HepG2 (cell line): ENCODE data around the gene DHRS1. TPM values are rescaled to one million over a fixed set of nuclear protein-coding genes. Genes with fewer than 3 reads are reported as not detected.

Experiments
- CC2D1A ChIP-seq: sonication (generic); formaldehyde crosslinking; IDR thresholded peaks from 2 replicates; pipeline ENCODE4 v1.8.1; 2023; ENCODE audit warnings: mild to moderate bottlenecking, missing genetic modification reagents
- EEA1 ChIP-seq: sonication (generic); formaldehyde crosslinking; IDR thresholded peaks from 2 replicates; pipeline ENCODE4 v1.5.1; 2020; ENCODE audit warnings: mild to moderate bottlenecking, missing genetic modification reagents, borderline replicate concordance
- GATAD1 ChIP-seq: IDR thresholded peaks from 2 replicates; pipeline ENCODE4 v1.6.1; 2016; ENCODE audit warnings: missing genetic modification reagents, missing compliant biosample characterization
- HHEX ChIP-seq: IDR thresholded peaks from 2 replicates; pipeline ENCODE4 v1.6.1; 2016; ENCODE audit warnings: control low read depth
- HIVEP1 ChIP-seq: sonication (generic); formaldehyde crosslinking; IDR thresholded peaks from 2 replicates; pipeline ENCODE4 v1.4.0; 2020; ENCODE audit warnings: mild to moderate bottlenecking, missing genetic modification reagents
- IKZF4 ChIP-seq: sonication (generic); formaldehyde crosslinking; IDR thresholded peaks from 2 replicates; pipeline ENCODE4 v1.5.1; 2020; ENCODE audit warnings: borderline replicate concordance, mild to moderate bottlenecking, low read depth, missing genetic modification reagents; ENCODE audit errors: not compliant biosample characterization
- KAT2B ChIP-seq: fragments of 150-350 bp; IDR thresholded peaks from 2 replicates; pipeline ENCODE4 v1.6.1; 2014; ENCODE audit warnings: low read depth, low read length, borderline replicate concordance
- KDM4B ChIP-seq: sonication (generic); formaldehyde crosslinking; IDR thresholded peaks from 2 replicates; pipeline ENCODE4 v1.4.0; 2020; ENCODE audit warnings: missing genetic modification reagents
- MEF2D ChIP-seq: sonication (generic); formaldehyde crosslinking; IDR thresholded peaks from 2 replicates; pipeline ENCODE4 v1.5.1; 2020; ENCODE audit warnings: mild to moderate bottlenecking, missing genetic modification reagents
- POLR2AphosphoS5 ChIP-seq: IDR thresholded peaks from 2 replicates; pipeline ENCODE4 v1.6.1; 2012; ENCODE audit warnings: low read depth, low read length
- SOX6 ChIP-seq, 2 experiments: fragments of 450-650 bp in 1 of 2; sonication (generic) in 1 of 2; formaldehyde crosslinking in 1 of 2; IDR thresholded peaks; 2 replicates each; pipeline versions ENCODE4 v1.4.0 to v1.6.1; 2017 to 2020; ENCODE audit warnings: antibody characterized with exemption in 1 of 2, mild to moderate bottlenecking in 1 of 2, missing genetic modification reagents in 1 of 2
- TRIM24 ChIP-seq: sonication (generic); formaldehyde crosslinking; IDR thresholded peaks from 2 replicates; pipeline ENCODE4 v1.8.0; 2022; ENCODE audit warnings: mild to moderate bottlenecking, missing genetic modification reagents
- ZFY ChIP-seq: sonication (generic); formaldehyde crosslinking; IDR thresholded peaks from 2 replicates; pipeline ENCODE4 v1.4.0; 2020; ENCODE audit warnings: missing genetic modification reagents
- ZFYVE20 ChIP-seq: sonication (generic); formaldehyde crosslinking; IDR thresholded peaks from 2 replicates; pipeline ENCODE4 v1.8.0; 2023; ENCODE audit warnings: low read depth, mild to moderate bottlenecking, moderate library complexity, missing genetic modification reagents, borderline replicate concordance
- ZNF3 ChIP-seq: IDR thresholded peaks from 2 replicates; pipeline ENCODE4 v1.7.0; 2017; ENCODE audit warnings: inconsistent platforms
- ZNF460 ChIP-seq: sonication (generic); formaldehyde crosslinking; IDR thresholded peaks from 2 replicates; pipeline ENCODE4 v1.5.1; 2020; ENCODE audit warnings: missing genetic modification reagents, mild to moderate bottlenecking, borderline replicate concordance
- ZNF556 ChIP-seq: sonication (generic); formaldehyde crosslinking; IDR thresholded peaks from 2 replicates; pipeline ENCODE4 v1.4.0; 2020; ENCODE audit warnings: mild to moderate bottlenecking, missing genetic modification reagents, borderline replicate concordance
- ZNF562 ChIP-seq: sonication (generic); formaldehyde crosslinking; IDR thresholded peaks from 2 replicates; pipeline ENCODE4 v1.8.0; 2022; ENCODE audit warnings: missing genetic modification reagents, borderline replicate concordance
- ZNF564 ChIP-seq: sonication (generic); formaldehyde crosslinking; IDR thresholded peaks from 2 replicates; pipeline ENCODE4 v1.8.1; 2023; ENCODE audit warnings: mild to moderate bottlenecking, missing genetic modification reagents
- ZNF615 ChIP-seq: sonication (generic); formaldehyde crosslinking; IDR thresholded peaks from 2 replicates; pipeline ENCODE4 v1.5.0; 2020; ENCODE audit warnings: mild to moderate bottlenecking, missing genetic modification reagents, borderline replicate concordance
- ZNF766 ChIP-seq: sonication (generic); formaldehyde crosslinking; IDR thresholded peaks from 2 replicates; pipeline ENCODE4 v1.5.0; 2020; ENCODE audit warnings: missing genetic modification reagents, borderline replicate concordance
- ZNF773 ChIP-seq: sonication (generic); formaldehyde crosslinking; IDR thresholded peaks from 2 replicates; pipeline ENCODE4 v1.4.0; 2020; ENCODE audit warnings: missing genetic modification reagents, borderline replicate concordance
- ZNF792 ChIP-seq: IDR thresholded peaks from 2 replicates; pipeline ENCODE4 v1.6.1; 2016
- polyA plus RNA-seq, 8 experiments: library from polyadenylated mRNA; depleted of rRNA in 3 of 8; stranded (reverse) in 7 of 8; unstranded in 1 of 8; fragments of >200 nt; fragmentation: Illumina TruSeq in 4 of 8; extraction: Trizol in 4 of 8; gene quantifications; 2 replicates each; pipeline versions ENCODE4 v1.2.1 to v1.2.3, GENCODE V29; 2011 to 2016; ENCODE audit warnings: low read depth in 4 of 8, missing spikeins in 1 of 8, mixed read lengths in 1 of 8; ENCODE audit not compliant: insufficient read depth in 1 of 8
- total RNA-seq, 5 experiments: library from RNA; depleted of rRNA; stranded (reverse); fragments of >200 nt; fragmentation: Illumina TruSeq; extraction: Trizol; gene quantifications; 2 replicates each; pipeline ENCODE4 v1.2.3, GENCODE V29; 2016; ENCODE audit warnings: low read depth in 1 of 5
- TF ChIP-seq, protein P1 (sequence below): sonication (generic); formaldehyde crosslinking; conservative IDR thresholded peaks from 2 replicates; pipeline ENCODE4 v1.4.0; 2020; ENCODE audit warnings: mild to moderate bottlenecking, missing genetic modification reagents, moderate library complexity
- TF ChIP-seq, protein P2 (sequence below): sonication (generic); formaldehyde crosslinking; IDR thresholded peaks from 2 replicates; pipeline ENCODE4 v1.4.0; 2020; ENCODE audit warnings: mild to moderate bottlenecking, missing genetic modification reagents
- TF ChIP-seq, protein P3 (sequence below): sonication (generic); formaldehyde crosslinking; IDR thresholded peaks from 2 replicates; pipeline ENCODE4 v1.4.0; 2020; ENCODE audit warnings: missing genetic modification reagents

DHRS1 gene
- total and polyA plus RNA-seq, 2 of the 13 experiments (the other 11 are each of a cell fraction or from before 2014, with no cell fraction given): 49.8 to 60.8 TPM

DNA sequence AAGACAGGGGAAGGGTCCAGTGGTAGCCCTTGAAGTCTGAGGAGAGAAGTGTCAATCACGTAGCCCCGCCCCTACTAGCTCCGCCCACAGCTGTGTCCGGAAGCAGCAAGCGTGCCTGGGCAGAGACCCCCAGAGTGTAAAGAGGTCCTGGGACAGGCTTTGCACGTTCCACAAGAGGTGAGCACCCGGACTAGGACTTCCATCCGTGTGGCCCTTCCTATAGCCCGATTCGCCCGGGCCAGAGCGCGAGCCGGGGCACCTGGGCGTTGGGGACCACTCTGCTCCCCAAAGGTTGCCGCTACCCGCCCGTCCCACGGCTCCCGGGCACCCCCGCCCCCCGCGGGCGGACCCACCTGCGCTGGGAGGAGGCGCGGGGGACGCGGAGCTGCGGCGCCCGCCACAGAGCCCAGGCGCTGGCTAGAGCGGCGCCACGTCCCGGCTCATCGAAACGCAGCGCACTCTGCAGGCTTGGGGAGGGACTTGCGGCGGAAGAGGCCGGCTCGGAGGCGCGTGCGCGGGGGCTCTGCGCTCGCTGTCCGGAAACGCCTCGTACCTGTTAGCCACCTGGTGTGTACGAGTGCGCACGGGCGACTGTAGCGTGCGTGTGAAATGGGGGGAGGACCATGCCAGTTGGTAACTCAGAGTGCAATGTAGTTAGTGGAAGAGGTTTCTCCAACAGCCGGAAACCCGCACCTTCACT, 28.3 kb downstream of the DHRS1 start, which contains the start of gene RABGGTA (continued):
- TF ChIP-seq, protein P1, sequence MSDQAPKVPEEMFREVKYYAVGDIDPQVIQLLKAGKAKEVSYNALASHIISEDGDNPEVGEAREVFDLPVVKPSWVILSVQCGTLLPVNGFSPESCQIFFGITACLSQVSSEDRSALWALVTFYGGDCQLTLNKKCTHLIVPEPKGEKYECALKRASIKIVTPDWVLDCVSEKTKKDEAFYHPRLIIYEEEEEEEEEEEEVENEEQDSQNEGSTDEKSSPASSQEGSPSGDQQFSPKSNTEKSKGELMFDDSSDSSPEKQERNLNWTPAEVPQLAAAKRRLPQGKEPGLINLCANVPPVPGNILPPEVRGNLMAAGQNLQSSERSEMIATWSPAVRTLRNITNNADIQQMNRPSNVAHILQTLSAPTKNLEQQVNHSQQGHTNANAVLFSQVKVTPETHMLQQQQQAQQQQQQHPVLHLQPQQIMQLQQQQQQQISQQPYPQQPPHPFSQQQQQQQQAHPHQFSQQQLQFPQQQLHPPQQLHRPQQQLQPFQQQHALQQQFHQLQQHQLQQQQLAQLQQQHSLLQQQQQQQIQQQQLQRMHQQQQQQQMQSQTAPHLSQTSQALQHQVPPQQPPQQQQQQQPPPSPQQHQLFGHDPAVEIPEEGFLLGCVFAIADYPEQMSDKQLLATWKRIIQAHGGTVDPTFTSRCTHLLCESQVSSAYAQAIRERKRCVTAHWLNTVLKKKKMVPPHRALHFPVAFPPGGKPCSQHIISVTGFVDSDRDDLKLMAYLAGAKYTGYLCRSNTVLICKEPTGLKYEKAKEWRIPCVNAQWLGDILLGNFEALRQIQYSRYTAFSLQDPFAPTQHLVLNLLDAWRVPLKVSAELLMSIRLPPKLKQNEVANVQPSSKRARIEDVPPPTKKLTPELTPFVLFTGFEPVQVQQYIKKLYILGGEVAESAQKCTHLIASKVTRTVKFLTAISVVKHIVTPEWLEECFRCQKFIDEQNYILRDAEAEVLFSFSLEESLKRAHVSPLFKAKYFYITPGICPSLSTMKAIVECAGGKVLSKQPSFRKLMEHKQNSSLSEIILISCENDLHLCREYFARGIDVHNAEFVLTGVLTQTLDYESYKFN: peak; percentile 91
- TF ChIP-seq ZNF556 (CRISPR knock-in tag) (peak; percentile 100), POLR2AphosphoS5 (peak; percentile 93), ZNF615 (0 out of 2 replicates have a peak, but pooled peaks have one; percentile 59), ZNF3 (no peak; the same call in 1 of the 2 replicates), ZNF766 (CRISPR knock-in tag) (peak; percentile 99), IKZF4 (CRISPR knock-in tag) (peak; percentile 91), KAT2B (no peak), ZNF564 (peak; percentile 98), ZFYVE20 (no peak), KDM4B (peak; percentile 98), ZFY (CRISPR knock-in tag) (peak; percentile 91), ZNF773 (CRISPR knock-in tag) (peak; percentile 96), HHEX (peak; percentile 60; the same call in 1 of the 2 replicates), HIVEP1 (peak; percentile 95), CC2D1A (CRISPR knock-in tag) (peak; percentile 5; the same call in 1 of the 2 replicates), EEA1 (peak; percentile 98), ZNF792 (peak; percentile 100), GATAD1 (CRISPR knock-in tag) (peak; percentile 95), MEF2D (CRISPR knock-in tag) (peak; percentile 98), SOX6 (IDR thresholded peaks at IDR 0.05) (no peak), SOX6 (CRISPR knock-in tag; IDR thresholded peaks at IDR 0.05) (peak; percentile 76), ZNF460 (CRISPR knock-in tag) (no peak), TRIM24 (no peak), ZNF562 (CRISPR knock-in tag) (peak; percentile 78; the same call in 1 of the 2 replicates)
- TF ChIP-seq, protein P2, sequence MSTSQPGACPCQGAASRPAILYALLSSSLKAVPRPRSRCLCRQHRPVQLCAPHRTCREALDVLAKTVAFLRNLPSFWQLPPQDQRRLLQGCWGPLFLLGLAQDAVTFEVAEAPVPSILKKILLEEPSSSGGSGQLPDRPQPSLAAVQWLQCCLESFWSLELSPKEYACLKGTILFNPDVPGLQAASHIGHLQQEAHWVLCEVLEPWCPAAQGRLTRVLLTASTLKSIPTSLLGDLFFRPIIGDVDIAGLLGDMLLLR: peak; percentile 99
- TF ChIP-seq, protein P3, sequence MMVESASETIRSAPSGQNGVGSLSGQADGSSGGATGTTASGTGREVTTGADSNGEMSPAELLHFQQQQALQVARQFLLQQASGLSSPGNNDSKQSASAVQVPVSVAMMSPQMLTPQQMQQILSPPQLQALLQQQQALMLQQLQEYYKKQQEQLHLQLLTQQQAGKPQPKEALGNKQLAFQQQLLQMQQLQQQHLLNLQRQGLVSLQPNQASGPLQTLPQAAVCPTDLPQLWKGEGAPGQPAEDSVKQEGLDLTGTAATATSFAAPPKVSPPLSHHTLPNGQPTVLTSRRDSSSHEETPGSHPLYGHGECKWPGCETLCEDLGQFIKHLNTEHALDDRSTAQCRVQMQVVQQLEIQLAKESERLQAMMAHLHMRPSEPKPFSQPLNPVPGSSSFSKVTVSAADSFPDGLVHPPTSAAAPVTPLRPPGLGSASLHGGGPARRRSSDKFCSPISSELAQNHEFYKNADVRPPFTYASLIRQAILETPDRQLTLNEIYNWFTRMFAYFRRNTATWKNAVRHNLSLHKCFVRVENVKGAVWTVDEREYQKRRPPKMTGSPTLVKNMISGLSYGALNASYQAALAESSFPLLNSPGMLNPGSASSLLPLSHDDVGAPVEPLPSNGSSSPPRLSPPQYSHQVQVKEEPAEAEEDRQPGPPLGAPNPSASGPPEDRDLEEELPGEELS (CRISPR knock-in tag): peak; percentile 93
